Ishikawa (cell line): ENCODE results near the gene MTERF4.

ENCODE experiments used
- CEBPB ChIP-seq: IDR thresholded peaks from 2 replicates; pipeline ENCODE4 v1.6.1; 2012
- CREB1 ChIP-seq: IDR thresholded peaks from 2 replicates; pipeline ENCODE4 v1.6.1; 2012; ENCODE audit warnings: low read depth
- EGR1 ChIP-seq: IDR thresholded peaks from 2 replicates; pipeline ENCODE4 v1.6.1; 2012
- EP300 ChIP-seq: IDR thresholded peaks from 2 replicates; pipeline ENCODE4 v1.6.1; 2012; ENCODE audit warnings: borderline replicate concordance
- FOXM1 ChIP-seq: IDR thresholded peaks from 2 replicates; pipeline ENCODE4 v1.6.1; 2012; ENCODE audit warnings: low read depth, borderline replicate concordance
- NFIC ChIP-seq: IDR thresholded peaks from 2 replicates; pipeline ENCODE4 v1.6.1; 2012
- RAD21 ChIP-seq: IDR thresholded peaks from 2 replicates; pipeline ENCODE4 v1.6.1; 2012; ENCODE audit warnings: low read depth
- TAF1 ChIP-seq: IDR thresholded peaks from 2 replicates; pipeline ENCODE4 v1.6.1; 2012; ENCODE audit warnings: low read depth, mild to moderate bottlenecking
- TCF12 ChIP-seq: IDR thresholded peaks from 2 replicates; pipeline ENCODE4 v1.6.1; 2012; ENCODE audit warnings: low read depth
- TEAD4 ChIP-seq: IDR thresholded peaks from 2 replicates; pipeline ENCODE4 v1.6.1; 2012
- YY1 ChIP-seq: IDR thresholded peaks from 2 replicates; pipeline ENCODE4 v1.6.1; 2012; ENCODE audit warnings: low read depth
- ZBTB7A ChIP-seq: IDR thresholded peaks from 2 replicates; pipeline ENCODE4 v1.6.1; 2012; ENCODE audit warnings: low read depth
- TF ChIP-seq, protein P1 (sequence below): IDR thresholded peaks from 2 replicates; pipeline ENCODE4 v1.6.1; 2012
- TF ChIP-seq, protein P2 (sequence below): IDR thresholded peaks from 2 replicates; pipeline ENCODE4 v1.6.1; 2012
- TF ChIP-seq, protein P3 (sequence below): IDR thresholded peaks from 2 replicates; pipeline ENCODE4 v1.6.1; 2012; ENCODE audit warnings: low read depth, mild to moderate bottlenecking

The MTERF4 gene

DNA sequence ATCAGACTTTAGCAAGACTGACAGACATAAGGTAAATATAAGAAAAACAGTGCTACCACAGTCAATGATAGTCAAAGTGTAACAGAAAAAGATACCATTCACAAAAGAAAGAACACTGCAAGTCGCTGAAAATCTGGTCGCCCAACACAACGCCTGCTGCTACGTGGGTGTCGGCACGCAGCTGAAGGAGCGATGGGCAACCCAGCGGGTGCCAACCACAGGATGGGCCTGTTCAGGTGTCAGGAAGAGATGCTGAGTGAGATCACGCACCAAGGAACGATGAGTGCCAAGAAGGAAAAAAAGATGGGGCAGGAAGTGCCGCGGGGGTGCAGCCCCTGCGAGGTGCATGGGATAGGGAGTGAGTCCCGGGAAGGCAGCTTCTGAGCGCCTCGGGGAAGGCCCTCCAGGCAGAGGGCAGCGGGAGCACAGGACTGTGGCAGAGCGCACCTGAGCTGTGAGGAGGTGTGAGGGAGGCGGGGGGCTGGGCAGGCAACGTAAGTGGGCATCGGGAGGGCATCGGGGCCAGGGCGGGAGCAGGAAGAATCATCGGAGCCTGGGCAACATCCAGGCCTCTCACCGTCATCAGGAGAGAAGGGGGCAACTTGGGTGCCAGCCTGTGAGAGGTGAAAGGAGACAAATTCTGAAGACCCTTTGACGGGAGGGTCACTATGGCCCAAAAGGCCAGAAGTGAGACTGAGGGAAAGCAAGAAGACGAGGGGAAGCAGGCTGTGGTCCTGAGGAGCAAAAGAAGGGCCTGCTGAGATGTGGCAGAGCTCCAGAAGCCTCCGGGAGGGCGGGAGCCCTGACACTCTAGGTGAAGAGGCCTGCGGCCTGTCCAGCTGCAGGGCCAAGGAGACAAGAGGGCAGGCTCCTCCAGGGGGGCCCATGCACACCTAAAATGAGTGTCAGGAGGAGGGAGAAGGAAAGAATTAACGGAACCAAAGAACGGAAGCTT lies 14.8 kb upstream of the MTERF4 start:
- no peak for TF ChIP-seq NFIC
- TF ChIP-seq CEBPB = no peak
- no peak for TF ChIP-seq FOXM1
- no peak for TF ChIP-seq TCF12
- TF ChIP-seq ZBTB7A = no peak
- TF ChIP-seq YY1 = no peak
- TF ChIP-seq, protein P1, sequence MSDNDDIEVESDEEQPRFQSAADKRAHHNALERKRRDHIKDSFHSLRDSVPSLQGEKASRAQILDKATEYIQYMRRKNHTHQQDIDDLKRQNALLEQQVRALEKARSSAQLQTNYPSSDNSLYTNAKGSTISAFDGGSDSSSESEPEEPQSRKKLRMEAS = no peak
- TF ChIP-seq, protein P2, sequence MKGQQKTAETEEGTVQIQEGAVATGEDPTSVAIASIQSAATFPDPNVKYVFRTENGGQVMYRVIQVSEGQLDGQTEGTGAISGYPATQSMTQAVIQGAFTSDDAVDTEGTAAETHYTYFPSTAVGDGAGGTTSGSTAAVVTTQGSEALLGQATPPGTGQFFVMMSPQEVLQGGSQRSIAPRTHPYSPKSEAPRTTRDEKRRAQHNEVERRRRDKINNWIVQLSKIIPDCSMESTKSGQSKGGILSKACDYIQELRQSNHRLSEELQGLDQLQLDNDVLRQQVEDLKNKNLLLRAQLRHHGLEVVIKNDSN = no peak
- TF ChIP-seq TEAD4 = no peak
- TF ChIP-seq, protein P3, sequence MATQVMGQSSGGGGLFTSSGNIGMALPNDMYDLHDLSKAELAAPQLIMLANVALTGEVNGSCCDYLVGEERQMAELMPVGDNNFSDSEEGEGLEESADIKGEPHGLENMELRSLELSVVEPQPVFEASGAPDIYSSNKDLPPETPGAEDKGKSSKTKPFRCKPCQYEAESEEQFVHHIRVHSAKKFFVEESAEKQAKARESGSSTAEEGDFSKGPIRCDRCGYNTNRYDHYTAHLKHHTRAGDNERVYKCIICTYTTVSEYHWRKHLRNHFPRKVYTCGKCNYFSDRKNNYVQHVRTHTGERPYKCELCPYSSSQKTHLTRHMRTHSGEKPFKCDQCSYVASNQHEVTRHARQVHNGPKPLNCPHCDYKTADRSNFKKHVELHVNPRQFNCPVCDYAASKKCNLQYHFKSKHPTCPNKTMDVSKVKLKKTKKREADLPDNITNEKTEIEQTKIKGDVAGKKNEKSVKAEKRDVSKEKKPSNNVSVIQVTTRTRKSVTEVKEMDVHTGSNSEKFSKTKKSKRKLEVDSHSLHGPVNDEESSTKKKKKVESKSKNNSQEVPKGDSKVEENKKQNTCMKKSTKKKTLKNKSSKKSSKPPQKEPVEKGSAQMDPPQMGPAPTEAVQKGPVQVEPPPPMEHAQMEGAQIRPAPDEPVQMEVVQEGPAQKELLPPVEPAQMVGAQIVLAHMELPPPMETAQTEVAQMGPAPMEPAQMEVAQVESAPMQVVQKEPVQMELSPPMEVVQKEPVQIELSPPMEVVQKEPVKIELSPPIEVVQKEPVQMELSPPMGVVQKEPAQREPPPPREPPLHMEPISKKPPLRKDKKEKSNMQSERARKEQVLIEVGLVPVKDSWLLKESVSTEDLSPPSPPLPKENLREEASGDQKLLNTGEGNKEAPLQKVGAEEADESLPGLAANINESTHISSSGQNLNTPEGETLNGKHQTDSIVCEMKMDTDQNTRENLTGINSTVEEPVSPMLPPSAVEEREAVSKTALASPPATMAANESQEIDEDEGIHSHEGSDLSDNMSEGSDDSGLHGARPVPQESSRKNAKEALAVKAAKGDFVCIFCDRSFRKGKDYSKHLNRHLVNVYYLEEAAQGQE = no peak
- TF ChIP-seq RAD21 = no peak
- TF ChIP-seq EGR1 = no peak
- TF ChIP-seq EP300 = no peak
- TF ChIP-seq TAF1 = no peak
- TF ChIP-seq CREB1 = no peak

DNA sequence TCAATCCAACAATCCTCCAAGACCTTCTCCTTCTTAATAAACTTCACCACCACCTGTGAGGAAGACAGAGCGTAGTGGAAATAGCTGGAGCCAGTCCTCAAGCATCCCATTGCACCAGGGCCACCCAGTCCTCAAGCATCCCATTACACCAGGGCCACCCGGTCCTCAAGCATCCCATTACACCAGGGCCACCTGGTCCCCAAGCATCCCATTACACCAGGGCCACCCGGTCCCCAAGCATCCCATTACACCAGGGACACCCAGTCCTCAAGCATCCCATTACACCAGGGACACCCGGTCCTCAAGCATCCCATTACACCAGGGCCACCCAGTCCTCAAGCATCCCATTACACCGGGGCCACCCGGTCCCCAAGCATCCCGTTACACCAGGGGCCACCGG lies 13.3 kb upstream of the MTERF4 start:
- TF ChIP-seq EP300 = no peak
- no peak for TF ChIP-seq NFIC
- no peak for TF ChIP-seq RAD21
- TF ChIP-seq ZBTB7A = no peak
- no peak for TF ChIP-seq YY1
- TF ChIP-seq CEBPB = no peak
- TF ChIP-seq, protein P1 = no peak
- TF ChIP-seq TEAD4 = no peak
- TF ChIP-seq FOXM1 = no peak

DNA sequence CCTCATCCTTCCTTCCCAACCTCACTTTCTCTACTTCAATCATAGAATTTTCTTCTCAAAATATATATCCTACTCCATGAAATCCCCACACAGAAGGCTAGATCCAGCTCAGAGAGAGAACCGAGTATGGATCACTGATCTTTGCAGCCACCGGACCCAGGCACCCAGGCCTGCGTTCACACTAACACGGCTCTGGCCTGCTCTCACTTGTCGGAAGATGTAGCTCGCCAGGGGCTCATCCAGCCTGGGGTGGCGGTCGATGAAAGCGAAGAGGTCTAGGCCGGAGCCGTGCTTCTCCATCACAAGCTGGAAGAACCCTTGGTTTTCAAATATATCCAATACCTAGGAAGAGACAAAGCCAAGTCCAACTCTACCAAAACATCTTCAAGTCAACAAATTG lies 12.7 kb upstream of the MTERF4 start:
- no peak for TF ChIP-seq FOXM1
- TF ChIP-seq, protein P2 = no peak
- TF ChIP-seq, protein P3 = no peak
- TF ChIP-seq TCF12 = no peak
- no peak for TF ChIP-seq CREB1
- TF ChIP-seq EP300 = no peak

DNA sequence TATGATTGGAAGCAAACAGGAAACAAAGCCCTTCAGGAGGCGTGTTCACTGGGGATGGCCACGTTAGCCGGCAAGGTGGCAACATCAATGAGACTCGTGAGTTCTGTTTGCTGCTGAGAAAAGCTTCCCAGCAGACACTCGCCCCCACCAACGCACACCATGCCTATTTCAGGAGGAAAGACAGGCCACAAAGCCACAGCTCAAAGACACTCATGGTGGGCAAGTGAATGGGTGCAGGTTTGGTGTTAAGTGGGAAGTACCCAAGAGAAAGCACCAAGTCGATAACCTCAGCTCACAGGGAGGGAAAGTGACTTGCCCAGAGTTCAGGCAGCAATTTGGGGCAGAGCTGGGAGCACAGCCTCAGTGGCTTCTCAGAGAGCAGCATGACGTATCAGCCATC lies 10.5 kb upstream of the MTERF4 start:
- TF ChIP-seq TCF12 = no peak
- TF ChIP-seq EP300 = no peak
- TF ChIP-seq, protein P3 = no peak
- no peak for TF ChIP-seq ZBTB7A
- TF ChIP-seq EGR1 = no peak
- TF ChIP-seq, protein P2 = no peak
- no peak for TF ChIP-seq RAD21
- no peak for TF ChIP-seq FOXM1
- no peak for TF ChIP-seq TAF1
- TF ChIP-seq, protein P1 = no peak
- no peak for TF ChIP-seq YY1
- no peak for TF ChIP-seq CEBPB
- no peak for TF ChIP-seq NFIC
- TF ChIP-seq CREB1 = no peak
- no peak for TF ChIP-seq TEAD4
